HG02678 (cell line): ENCODE data around the gene TNXB.
"Not testable (repeated sequence)": the region's sequence is repeated elsewhere in the genome, so short reads cannot be mapped to it uniquely, and the experiment has no call there.

Experiments
- ATAC-seq: cut with Tn5 transposase; IDR thresholded peaks from one replicate; pipeline ENCODE4 v1.9.1; 2021; ENCODE audit warnings: mild to moderate bottlenecking, moderate library complexity; ENCODE audit not compliant: unreplicated experiment

TNXB gene

DNA sequence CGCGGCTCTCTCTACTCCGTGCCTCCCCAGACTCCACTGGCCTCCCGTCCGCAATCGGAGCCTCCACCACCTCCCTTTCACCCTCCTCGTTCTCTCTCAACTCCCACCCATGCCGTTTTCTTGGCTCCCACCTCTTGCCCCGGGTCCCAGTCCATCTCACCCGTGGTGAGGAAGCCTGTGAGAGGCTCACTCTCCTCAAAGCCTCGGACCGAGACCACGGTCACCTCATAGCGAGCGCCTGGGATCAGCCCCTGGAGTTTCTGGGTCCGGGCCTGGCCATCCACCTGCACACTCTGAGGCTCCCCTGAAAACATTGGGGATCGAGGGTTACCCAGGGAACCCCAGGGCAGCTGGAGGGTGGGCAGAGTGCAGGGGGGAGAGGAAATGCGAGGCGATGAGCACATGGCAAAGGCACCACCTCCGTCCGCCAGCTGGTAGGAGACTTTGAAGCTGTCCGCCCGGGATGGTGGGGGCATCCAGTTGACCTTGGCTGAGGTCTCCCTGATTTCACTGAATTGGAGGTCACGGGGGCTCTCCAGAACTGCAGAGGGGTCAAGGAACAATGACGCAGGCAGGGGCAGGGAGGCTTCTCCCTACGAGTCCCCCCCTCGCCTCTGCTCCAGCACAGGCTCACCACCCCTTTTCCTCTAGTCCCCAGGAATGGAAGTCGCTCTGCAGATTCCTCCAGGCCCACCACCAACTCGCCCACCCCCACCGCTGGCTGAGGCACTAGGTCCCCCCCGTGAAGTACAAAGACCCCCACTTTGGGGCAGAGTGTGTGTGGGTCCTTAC is 65.4 kb downstream of the TNXB start:
- not testable (repeated sequence) for ATAC-seq

DNA sequence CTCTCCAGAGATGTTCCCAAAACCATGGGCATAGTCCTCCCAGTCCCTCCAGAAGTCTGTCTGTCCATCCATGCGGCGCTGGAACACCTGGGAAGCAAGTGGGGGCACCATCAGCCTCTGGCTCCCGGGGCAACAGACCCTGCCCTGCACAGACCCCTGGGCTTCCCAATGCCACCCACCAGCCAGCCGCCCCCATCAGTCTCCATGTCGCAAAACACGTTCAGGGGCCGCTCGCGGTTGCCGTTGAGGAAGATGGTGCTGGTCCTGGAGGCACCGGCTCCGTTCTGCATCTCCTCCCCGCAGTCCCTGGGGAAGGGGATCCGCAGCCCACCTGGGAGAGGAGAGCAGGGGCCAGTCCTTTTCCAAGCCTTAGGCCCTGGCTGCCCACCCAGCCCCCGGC is 66.9 kb downstream of the TNXB start:
- not testable (repeated sequence) for ATAC-seq

DNA sequence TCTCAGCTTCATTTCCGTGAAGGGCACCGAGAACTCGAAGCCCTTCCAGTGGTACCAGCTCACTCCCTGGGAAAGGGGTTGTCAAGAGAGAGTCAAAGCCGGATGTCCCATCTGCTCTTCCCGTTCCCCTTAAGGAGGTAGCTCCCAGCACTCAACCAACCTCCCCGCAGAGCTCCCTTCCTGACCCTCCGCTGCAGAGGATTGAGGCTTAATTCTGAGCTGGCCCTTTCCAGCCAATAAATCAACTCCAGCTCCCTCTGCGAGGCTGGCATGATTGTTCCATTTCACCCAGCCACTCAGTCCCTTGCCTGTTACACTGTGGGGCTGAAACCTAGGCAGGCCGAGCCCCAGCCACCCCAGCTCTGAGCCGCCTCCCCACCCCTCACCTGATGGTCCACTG is 67.8 kb downstream of the TNXB start:
- not testable (repeated sequence) for ATAC-seq

DNA sequence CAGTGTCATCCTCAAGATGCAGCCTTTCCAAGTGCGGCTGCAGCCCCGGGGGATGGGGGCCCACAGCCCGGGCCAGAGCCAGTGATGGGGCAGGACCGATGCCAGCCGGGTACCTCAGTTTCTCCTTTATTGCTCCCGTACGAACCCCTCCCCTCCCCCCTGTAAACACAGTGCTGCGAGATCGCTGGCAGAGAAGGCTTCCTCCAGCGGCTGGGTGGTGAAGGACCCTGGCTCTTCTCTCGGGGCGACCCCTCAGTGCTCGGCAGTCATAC is 68.2 kb downstream of the TNXB start:
- ATAC-seq: not testable (repeated sequence)

DNA sequence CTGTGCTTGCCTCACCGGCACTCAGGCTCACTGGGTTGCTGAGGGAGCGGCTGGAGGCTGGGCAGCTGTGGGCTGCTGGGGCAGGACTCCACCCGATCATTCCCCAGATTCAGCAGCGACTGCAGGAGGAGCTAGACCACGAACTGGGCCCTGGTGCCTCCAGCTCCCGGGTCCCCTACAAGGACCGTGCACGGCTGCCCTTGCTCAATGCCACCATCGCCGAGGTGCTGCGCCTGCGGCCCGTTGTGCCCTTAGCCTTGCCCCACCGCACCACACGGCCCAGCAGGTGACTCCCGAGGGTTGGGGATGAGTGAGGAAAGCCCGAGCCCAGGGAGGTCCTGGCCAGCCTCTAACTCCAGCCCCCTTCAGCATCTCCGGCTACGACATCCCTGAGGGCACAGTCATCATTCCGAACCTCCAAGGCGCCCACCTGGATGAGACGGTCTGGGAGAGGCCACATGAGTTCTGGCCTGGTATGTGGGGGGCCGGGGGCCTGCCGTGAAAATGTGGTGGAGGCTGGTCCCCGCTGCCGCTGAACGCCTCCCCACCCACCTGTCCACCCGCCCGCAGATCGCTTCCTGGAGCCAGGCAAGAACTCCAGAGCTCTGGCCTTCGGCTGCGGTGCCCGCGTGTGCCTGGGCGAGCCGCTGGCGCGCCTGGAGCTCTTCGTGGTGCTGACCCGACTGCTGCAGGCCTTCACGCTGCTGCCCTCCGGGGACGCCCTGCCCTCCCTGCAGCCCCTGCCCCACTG is 68.7 kb downstream of the TNXB start:
- not testable (repeated sequence) for ATAC-seq

DNA sequence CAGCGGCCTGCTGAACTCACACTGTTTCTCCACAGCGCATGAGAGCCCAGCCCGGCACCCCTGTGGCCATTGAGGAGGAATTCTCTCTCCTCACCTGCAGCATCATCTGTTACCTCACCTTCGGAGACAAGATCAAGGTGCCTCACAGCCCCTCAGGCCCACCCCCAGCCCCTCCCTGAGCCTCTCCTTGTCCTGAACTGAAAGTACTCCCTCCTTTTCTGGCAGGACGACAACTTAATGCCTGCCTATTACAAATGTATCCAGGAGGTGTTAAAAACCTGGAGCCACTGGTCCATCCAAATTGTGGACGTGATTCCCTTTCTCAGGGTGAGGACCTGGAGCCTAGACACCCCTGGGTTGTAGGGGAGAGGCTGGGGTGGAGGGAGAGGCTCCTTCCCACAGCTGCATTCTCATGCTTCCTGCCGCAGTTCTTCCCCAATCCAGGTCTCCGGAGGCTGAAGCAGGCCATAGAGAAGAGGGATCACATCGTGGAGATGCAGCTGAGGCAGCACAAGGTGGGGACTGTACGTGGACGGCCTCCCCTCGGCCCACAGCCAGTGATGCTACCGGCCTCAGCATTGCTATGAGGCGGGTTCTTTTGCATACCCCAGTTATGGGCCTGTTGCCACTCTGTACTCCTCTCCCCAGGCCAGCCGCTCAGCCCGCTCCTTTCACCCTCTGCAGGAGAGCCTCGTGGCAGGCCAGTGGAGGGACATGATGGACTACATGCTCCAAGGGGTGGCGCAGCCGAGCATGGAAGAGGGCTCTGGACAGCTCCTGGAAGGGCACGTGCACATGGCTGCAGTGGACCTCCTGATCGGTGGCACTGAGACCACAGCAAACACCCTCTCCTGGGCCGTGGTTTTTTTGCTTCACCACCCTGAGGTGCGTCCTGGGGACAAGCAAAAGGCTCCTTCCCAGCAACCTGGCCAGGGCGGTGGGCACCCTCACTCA is 69.5 kb downstream of the TNXB start:
- not testable (repeated sequence) for ATAC-seq

DNA sequence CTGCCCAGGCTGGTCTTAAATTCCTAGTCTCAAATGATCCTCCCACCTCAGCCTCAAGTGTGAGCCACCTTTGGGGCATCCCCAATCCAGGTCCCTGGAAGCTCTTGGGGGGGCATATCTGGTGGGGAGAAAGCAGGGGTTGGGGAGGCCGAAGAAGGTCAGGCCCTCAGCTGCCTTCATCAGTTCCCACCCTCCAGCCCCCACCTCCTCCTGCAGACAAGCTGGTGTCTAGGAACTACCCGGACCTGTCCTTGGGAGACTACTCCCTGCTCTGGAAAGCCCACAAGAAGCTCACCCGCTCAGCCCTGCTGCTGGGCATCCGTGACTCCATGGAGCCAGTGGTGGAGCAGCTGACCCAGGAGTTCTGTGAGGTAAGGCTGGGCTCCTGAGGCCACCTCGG is 70.3 kb downstream of the TNXB start:
- ATAC-seq: not testable (repeated sequence)

DNA sequence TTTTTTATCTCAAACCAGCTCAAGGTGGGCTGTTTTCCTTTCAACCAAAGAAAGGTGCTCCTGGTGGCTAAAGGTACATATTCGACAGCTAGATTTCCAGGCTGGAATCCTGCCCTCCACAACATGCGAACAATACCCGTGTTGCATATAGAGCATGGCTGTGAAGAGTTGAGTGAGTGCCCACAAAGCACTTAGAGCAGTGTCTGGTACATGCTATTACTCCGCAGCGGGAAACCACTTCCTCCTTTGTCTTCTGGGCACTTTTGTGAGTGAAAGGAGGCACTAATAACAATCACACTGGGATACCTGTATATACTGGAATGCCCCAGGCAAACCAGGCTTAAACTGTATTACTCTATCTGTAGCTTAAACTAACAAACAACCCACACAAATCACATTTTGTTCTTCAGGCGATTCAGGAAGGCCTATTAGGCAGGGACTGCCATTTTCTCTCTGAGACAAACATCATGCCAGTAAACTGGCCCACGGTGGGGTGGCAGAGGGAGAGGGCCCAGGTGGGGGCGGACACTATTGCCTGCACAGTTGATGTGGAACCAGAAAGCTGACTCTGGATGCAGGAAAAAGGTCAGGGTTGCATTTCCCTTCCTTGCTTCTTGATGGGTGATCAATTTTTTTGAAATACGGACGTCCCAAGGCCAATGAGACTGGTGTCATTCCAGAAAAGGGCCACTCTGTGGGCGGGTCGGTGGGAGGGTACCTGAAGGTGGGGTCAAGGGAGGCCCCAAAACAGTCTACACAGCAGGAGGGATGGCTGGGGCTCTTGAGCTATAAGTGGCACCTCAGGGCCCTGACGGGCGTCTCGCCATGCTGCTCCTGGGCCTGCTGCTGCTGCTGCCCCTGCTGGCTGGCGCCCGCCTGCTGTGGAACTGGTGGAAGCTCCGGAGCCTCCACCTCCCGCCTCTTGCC is 71.3 kb downstream of the TNXB start, which contains the start of gene CYP21A2:
TSS of gene CYP21A2 (plus strand) at position 818 of the 927 bp plus-strand sequence. CDS start at position 826, 8 bp downstream.
- not testable (repeated sequence) for ATAC-seq

DNA sequence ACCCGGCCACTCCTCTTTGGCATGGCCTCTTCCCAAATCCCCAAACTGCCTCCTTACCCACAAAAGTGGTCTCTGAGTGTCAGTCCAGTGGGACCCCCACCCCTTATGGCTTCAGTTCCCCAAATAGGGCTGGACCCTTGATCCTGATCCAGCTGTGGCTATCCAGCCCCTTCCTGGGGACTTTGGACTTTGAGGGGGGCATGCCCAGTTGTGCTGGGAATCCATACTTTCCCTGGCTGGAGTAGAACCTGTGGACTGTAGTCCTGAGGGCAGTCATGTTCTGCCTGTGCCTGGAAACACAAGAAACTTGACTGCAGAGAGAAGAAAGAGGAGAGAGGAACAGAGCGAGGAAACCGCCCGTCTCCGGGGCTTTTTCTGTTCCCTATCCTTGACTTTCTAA is 72.0 kb downstream of the TNXB start:
- not testable (repeated sequence) for ATAC-seq

DNA sequence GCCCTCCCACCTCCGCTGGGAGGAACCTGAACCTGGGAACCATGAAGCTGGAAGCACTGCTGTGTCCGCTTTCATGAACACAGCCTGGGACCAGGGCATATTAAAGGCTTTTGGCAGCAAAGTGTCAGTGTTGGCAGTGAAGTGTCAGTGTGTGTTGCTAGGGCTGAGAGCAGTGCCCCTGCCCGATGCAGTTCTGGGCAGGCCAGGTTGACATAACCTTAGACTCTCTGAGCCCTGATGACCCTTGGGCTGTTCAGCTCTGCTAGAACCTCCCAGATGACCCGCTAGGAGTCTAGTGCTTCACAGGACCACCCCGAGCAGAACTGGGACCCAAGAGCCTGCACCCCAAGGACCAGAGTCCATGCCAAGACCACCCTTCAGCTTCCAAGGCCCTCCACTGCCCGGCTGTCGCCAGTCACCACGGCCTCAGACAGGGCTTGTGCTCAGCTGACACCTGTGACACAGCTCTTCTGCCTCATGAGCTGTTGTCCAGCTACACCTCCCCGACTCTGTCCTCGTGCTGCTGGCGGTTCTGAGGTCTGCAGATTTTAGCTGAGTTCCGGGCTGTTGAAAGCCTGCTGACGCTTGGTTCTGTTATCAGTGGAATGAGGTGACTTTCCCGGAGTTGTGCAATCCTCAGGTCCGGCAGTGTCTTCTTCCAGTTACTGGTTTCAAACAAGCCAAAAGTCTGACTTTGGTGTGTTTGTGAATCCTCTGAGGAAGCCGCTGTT is 73.7 kb downstream of the TNXB start:
- ATAC-seq: not testable (repeated sequence)

DNA sequence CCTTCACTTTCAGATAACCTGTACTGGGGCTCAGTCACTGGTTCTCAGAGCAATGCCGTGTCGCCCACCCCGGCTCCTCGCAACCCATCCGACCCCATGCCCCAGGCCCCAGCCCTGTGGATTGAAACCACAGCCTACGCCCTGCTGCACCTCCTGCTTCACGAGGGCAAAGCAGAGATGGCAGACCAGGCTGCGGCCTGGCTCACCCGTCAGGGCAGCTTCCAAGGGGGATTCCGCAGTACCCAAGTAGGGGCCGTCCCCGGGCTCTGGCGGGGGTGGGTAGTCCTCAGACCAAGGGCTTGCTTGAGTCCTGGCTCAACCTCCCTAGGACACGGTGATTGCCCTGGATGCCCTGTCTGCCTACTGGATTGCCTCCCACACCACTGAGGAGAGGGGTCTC is 79.6 kb downstream of the TNXB start:
- not testable (repeated sequence) for ATAC-seq

DNA sequence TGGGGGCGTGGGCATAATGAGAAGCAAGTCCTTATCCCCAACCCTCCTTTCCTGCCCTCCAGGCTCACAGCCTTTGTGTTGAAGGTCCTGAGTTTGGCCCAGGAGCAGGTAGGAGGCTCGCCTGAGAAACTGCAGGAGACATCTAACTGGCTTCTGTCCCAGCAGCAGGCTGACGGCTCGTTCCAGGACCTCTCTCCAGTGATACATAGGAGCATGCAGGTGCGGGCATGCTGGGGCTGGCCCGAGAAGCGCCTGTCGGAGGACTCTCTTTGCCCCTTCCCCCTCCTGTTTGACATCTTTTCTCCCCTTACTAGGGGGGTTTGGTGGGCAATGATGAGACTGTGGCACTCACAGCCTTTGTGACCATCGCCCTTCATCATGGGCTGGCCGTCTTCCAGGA is 80.5 kb downstream of the TNXB start:
- not testable (repeated sequence) for ATAC-seq

DNA sequence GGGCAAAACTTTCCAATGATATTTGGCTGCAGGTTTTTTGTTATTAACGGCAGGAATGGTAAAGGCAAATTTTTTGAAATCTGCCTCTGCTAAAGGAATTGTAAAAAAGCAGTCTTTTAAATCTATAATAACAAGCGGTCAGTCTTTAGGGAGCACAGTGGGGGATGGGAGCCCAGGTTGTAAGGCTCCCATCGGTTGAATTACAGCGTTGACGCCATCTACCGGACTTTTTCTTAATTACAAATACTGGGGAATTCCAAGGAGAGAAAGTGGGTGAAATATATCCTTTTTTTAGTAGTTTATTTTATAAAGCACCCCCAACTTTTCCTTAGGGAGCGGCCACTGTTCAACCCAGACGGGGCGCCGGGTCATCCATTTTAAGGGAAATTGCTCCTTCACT is 87.0 kb downstream of the TNXB start:
- ATAC-seq: not testable (repeated sequence)

DNA sequence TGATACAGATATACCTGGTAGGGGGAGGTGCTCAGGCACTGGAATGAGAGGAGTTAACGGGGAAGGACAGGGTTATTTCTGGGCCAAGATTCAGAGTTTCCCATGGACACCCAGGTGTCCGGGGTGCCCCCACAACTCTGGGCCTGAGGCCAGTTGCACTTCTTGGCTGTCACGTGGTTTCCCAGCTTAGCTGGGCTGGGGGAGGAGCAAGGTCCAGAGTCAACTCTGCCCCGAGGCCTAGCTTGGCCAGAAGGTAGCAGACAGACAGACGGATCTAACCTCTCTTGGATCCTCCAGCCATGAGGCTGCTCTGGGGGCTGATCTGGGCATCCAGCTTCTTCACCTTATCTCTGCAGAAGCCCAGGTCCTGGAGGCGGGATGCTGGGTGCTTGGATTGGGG is 94.6 kb downstream of the TNXB start, which contains the start of gene C4B:
TSS of gene C4B (plus strand) at position 249 of the 400 bp plus-strand sequence. CDS start at position 300, 51 bp downstream.
- not testable (repeated sequence) for ATAC-seq

DNA sequence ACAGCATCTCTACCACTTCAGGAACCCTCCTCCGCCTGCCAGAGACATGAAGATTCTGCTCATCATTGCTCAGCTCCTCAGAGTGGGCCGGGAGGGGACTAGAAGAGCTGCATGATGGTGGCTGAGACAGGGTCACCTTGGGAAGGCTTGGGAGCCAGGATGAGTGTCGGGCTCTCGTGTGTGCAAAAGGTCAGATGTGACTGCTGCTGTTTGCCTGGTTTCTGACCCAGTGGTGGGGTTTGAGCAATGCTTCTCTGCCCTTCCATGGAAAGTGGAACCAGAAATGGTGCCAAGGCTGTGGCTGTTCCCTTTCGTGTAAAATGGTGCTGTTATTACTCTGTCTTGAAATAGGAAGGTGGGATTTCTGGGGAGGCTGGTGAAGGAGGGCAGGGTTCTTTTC is 95.4 kb downstream of the TNXB start:
- not testable (repeated sequence) for ATAC-seq

DNA sequence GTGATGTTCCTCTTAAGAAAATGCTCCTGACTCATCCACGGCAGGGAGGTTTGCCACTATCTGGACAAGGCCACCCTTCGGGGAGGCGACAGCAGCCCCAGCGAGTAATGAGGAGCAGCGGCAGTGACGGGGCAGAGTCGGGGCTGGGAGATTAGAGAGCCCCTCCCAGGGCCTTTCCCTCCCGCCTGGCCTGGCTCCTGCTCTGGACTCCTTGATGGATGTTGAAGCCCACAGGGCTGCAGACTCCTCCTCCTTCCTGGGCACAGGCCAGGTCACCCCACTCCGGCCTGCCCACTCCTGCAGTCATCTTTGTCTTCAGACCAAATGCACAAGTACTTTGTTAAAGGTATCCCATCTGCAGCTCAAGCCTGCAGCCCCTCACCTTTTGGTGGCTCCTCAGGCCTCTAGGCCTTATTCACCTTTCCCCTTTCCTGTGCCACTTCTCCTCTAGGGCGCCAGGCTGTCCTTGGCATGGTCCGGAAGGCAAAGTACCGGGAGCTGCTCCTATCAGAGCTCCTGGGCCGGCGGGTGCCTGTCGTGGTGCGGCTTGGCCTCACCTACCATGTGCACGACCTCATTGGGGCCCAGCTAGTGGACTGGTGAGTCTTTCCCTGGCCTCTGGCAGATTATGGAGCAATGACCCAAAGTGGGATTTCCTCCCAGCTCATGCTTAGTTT is 96.1 kb downstream of the TNXB start:
- not testable (repeated sequence) for ATAC-seq

DNA sequence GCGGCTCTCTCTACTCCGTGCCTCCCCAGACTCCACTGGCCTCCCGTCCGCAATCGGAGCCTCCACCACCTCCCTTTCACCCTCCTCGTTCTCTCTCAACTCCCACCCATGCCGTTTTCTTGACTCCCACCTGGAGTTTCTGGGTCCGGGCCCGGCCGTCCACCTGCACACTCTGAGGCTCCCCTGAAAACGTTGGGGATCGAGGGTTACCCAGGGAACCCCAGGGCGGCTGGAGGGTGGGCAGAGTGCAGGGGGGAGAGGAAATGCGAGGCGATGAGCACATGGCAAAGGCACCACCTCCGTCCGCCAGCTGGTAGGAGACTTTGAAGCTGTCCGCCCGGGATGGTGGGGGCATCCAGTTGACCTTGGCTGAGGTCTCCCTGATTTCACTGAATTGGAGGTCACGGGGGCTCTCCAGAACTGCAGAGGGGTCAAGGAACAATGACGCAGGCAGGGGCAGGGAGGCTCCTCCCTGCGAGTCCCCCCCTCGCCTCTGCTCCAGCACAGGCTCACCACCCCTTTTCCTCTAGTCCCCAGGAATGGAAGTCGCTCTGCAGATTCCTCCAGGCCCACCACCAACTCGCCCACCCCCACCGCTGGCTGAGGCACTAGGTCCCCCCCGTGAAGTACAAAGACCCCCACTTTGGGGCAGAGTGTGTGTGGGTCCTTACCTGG is 98.1 kb downstream of the TNXB start:
- ATAC-seq: not testable (repeated sequence)

DNA sequence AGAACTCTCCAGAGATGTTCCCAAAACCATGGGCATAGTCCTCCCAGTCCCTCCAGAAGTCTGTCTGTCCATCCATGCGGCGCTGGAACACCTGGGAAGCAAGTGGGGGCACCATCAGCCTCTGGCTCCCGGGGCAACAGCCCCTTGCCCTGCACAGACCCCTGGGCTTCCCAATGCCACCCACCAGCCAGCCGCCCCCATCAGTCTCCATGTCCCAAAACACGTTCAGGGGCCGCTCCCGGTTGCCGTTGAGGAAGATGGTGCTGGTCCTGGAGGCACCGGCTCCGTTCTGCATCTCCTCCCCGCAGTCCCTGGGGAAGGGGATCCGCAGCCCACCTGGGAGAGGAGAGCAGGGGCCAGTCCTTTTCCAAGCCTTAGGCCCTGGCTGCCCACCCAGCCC is 99.6 kb downstream of the TNXB start:
- ATAC-seq: not testable (repeated sequence)
